ENCODE results near the gene ZNF714.

DNA sequence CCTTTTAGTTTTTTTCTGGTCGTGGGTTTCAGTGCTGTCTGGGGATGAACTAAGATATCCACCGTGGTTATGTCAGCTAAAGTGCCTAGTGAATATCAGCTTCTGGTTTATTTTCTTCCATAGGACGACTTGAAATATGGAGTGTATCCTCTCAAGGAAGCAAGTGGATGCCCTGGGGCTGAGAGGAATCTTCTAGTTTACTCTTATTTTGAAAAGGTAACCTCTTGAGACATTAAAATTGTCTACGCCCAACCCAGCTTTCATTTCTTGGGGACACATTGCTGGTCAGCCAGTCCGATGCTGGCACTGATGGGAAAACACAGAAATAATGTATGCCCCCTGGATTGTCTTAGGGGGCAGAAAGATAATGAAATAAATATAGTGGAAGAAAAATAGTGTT, 61.4 kb downstream of the ZNF714 start:
- TF ChIP-seq CTCF (IDR thresholded peaks at IDR 0.05) (no peak), POLR2A (IDR thresholded peaks at IDR 0.05) (no peak)
